ENCODE measurements around the gene GUCA2A. TPM values are rescaled to one million over a fixed set of nuclear protein-coding genes. Genes with fewer than 3 reads are reported as not detected.

GUCA2A gene
- total and polyA plus RNA-seq, 2 donors = 0.57 to 3.2 TPM

DNA sequence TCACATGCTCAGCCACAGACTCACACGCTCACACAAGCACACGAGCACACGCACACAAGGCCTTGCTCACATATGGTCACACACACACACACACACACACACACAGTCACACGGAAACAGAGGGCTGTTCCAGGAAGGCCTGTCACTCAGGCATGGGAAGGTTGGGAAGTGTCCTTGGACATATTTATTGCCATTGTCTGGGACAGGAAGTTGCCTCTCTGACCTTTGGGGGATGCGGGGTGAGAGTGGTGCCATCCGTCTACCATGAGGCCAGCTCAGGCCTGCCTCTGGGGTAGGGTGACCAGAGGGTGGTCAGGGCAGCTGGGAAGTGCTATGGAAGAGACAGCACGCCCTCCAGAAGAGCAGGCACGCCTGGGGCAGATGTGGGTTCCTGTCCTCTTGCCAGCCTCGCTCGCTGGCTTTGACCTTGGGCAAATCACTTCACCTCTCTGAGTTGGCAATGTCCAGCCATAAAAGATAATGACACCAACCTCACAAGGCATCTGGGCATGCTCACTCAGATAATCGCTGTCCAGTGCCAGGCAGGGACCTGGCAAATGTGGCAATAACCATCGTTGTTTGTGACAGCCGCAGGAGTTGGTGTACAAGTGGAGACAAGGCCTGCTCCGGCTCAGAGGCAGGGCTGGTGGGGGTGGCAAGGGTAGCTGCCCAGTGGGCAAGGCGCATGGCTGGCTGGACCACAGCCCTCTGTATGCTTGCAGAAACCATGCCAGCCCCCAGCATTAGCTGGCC lies 8.0 kb upstream of the GUCA2A start:
- Histone ChIP-seq H3K4me3 (ENCODE audit: low read length in 2 of 2) (no peak overlapping the region), H3K9me3 (ENCODE audit: control insufficient read depth in 2 of 2, insufficient read depth in 1 of 2, low read length in 1 of 2) (no peaks in the 10 kb centered on the region), H3K27ac (ENCODE audit: low read depth in 1 of 2, low read length in 1 of 2) (no peak overlapping the region), H3K27me3 (ENCODE audit: control insufficient read depth in 2 of 2, insufficient read depth in 1 of 2, low read length in 1 of 2) (no peaks in the 10 kb centered on the region), H3K36me3 (ENCODE audit: control insufficient read depth in 2 of 2, insufficient read depth in 2 of 2, low read length in 1 of 2) (no peaks in the 10 kb centered on the region), H3K4me1 (ENCODE audit: control insufficient read depth in 2 of 2, insufficient read depth in 2 of 2, low read length in 2 of 2) (peaks cover 0 to 22% of the 10 kb centered on the region in 2 donors)
- 85% methylated on average over 15 of the region's 15 CpGs for WGBS
- DNase-seq (ENCODE audit: low read depth in 6 of 9, low spot score in 9 of 9) = no peak

- no peaks in the 10 kb centered on the region for H3K9me3 ChIP-seq (ENCODE audit: control insufficient read depth in 2 of 2, insufficient read depth in 1 of 2, low read length in 1 of 2)
- no peak for DNase-seq (ENCODE audit: low read depth in 6 of 9, low spot score in 9 of 9)
- WGBS = 95% methylated on average over 6 of the region's 6 CpGs
- no peaks in the 10 kb centered on the region for H3K27me3 ChIP-seq (ENCODE audit: control insufficient read depth in 2 of 2, insufficient read depth in 1 of 2, low read length in 1 of 2)
- peaks cover 0 to 22% of the 10 kb centered on the region in 2 donors for H3K4me1 ChIP-seq (ENCODE audit: control insufficient read depth in 2 of 2, insufficient read depth in 2 of 2, low read length in 2 of 2)
- no peaks in the 10 kb centered on the region for H3K36me3 ChIP-seq (ENCODE audit: control insufficient read depth in 2 of 2, insufficient read depth in 2 of 2, low read length in 1 of 2)
- no peak overlapping the region for H3K4me3 ChIP-seq (ENCODE audit: low read length in 2 of 2)
- H3K27ac ChIP-seq (ENCODE audit: low read depth in 1 of 2, low read length in 1 of 2) = no peak overlapping the region
Measured at GRCh38 chr1:42171679-42172266, 7.2 kb upstream of the GUCA2A start.

- DNase-seq (ENCODE audit: low read depth in 6 of 9, low spot score in 9 of 9) = no peak
- H3K27ac ChIP-seq (ENCODE audit: low read depth in 1 of 2, low read length in 1 of 2) = no peak overlapping the region
- H3K4me1 ChIP-seq (ENCODE audit: control insufficient read depth in 2 of 2, insufficient read depth in 2 of 2, low read length in 2 of 2) = peaks cover 0 to 22% of the 10 kb centered on the region in 2 donors
- H3K9me3 ChIP-seq (ENCODE audit: control insufficient read depth in 2 of 2, insufficient read depth in 1 of 2, low read length in 1 of 2) = no peaks in the 10 kb centered on the region
- no peak overlapping the region for H3K4me3 ChIP-seq (ENCODE audit: low read length in 2 of 2)
- no peaks in the 10 kb centered on the region for H3K27me3 ChIP-seq (ENCODE audit: control insufficient read depth in 2 of 2, insufficient read depth in 1 of 2, low read length in 1 of 2)
- WGBS = 86% methylated on average over 17 of the region's 17 CpGs
- no peaks in the 10 kb centered on the region for H3K36me3 ChIP-seq (ENCODE audit: control insufficient read depth in 2 of 2, insufficient read depth in 2 of 2, low read length in 1 of 2)
Measured at GRCh38 chr1:42170779-42171621, 6.5 kb upstream of the GUCA2A start.

DNA sequence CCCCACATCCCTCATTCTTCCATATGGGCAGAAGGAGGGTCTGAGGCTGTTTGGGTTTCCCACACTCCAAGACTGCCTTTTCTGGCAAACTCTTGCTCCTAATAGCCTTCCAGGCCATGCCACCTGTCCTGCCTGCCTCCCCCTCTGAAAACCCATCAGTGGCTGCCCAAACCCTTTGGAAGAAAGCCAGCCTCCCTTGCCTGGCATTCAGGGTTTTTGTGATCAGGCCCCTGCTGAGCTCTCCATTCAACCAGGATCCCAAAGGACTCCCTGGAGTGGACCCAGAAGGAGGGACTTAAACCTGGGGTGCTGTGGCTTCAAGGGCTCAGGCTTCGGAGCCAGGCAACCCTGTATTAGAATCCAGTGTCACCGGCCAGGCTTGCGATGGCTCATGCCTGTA lies 4.2 kb upstream of the GUCA2A start:
- 98% methylated on average over 3 of the region's 3 CpGs for WGBS
- H3K4me3 ChIP-seq (ENCODE audit: low read length in 2 of 2) = no peak overlapping the region
- no peaks in the 10 kb centered on the region for H3K9me3 ChIP-seq (ENCODE audit: control insufficient read depth in 2 of 2, insufficient read depth in 1 of 2, low read length in 1 of 2)
- H3K4me1 ChIP-seq (ENCODE audit: control insufficient read depth in 2 of 2, insufficient read depth in 2 of 2, low read length in 2 of 2) = peaks cover 0 to 16% of the 10 kb centered on the region in 2 donors
- no peaks in the 10 kb centered on the region for H3K36me3 ChIP-seq (ENCODE audit: control insufficient read depth in 2 of 2, insufficient read depth in 2 of 2, low read length in 1 of 2)
- H3K27ac ChIP-seq (ENCODE audit: low read depth in 1 of 2, low read length in 1 of 2) = no peak overlapping the region
- DNase-seq (ENCODE audit: low read depth in 6 of 9, low spot score in 9 of 9) = no peak
- H3K27me3 ChIP-seq (ENCODE audit: control insufficient read depth in 2 of 2, insufficient read depth in 1 of 2, low read length in 1 of 2) = no peaks in the 10 kb centered on the region

- no peak overlapping the region for H3K4me3 ChIP-seq (ENCODE audit: low read length in 2 of 2)
- no peaks in the 10 kb centered on the region for H3K9me3 ChIP-seq (ENCODE audit: control insufficient read depth in 2 of 2, insufficient read depth in 1 of 2, low read length in 1 of 2)
- peaks cover 0 to 13% of the 10 kb centered on the region in 2 donors for H3K4me1 ChIP-seq (ENCODE audit: control insufficient read depth in 2 of 2, insufficient read depth in 2 of 2, low read length in 2 of 2)
- H3K36me3 ChIP-seq (ENCODE audit: control insufficient read depth in 2 of 2, insufficient read depth in 2 of 2, low read length in 1 of 2) = no peaks in the 10 kb centered on the region
- 87% methylated on average over 1 of the region's 1 CpG for WGBS
- H3K27me3 ChIP-seq (ENCODE audit: control insufficient read depth in 2 of 2, insufficient read depth in 1 of 2, low read length in 1 of 2) = no peaks in the 10 kb centered on the region
- no peak overlapping the region for H3K27ac ChIP-seq (ENCODE audit: low read depth in 1 of 2, low read length in 1 of 2)
- no peak for DNase-seq (ENCODE audit: low read depth in 6 of 9, low spot score in 9 of 9)
Measured at GRCh38 chr1:42168391-42168670, 3.8 kb upstream of the GUCA2A start.

DNA sequence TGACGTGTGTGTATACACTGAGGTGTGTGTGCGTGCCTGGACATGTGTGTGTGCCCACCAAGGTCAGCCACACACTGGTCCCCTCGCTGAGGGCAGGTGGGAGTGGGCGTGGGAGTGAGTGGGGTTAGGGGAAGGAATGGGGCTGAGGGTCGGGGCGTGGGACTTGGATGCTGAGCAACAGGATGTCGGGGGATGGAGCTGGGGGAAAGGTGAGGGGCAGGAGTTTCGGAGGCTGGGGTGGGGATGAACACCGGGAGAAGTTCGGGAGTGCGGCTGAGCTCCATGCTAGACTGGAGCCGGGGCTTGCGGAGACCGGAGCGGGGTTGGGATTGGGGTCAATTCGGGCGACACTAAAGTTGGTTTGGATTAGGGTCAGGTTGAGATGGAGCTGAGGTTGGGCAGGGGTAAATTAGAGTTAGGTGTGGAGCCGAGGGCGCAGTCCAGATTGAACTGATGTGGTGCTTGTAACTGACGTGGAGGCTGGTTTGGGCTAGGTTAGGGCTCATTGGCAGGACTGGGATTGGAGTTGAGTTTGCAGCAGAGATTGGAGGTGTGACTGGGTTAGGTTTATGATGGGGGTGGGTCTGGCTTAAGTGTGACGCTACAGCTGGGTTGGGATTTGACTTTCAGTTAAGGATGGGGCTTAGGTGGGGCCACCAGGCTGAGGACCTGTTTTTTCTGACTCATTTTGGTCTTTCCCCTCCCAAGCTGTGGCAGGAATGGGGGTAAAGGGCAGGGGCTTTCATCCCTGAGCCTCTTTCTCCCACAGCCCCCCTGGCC lies 3.3 kb upstream of the GUCA2A start:
- Histone ChIP-seq H3K4me1 (ENCODE audit: control insufficient read depth in 2 of 2, insufficient read depth in 2 of 2, low read length in 2 of 2) (peaks cover 0 to 8% of the 10 kb centered on the region in 2 donors), H3K27ac (ENCODE audit: low read depth in 1 of 2, low read length in 1 of 2) (no peak overlapping the region), H3K27me3 (ENCODE audit: control insufficient read depth in 2 of 2, insufficient read depth in 1 of 2, low read length in 1 of 2) (no peaks in the 10 kb centered on the region), H3K9me3 (ENCODE audit: control insufficient read depth in 2 of 2, insufficient read depth in 1 of 2, low read length in 1 of 2) (no peaks in the 10 kb centered on the region), H3K4me3 (ENCODE audit: low read length in 2 of 2) (no peak overlapping the region), H3K36me3 (ENCODE audit: control insufficient read depth in 2 of 2, insufficient read depth in 2 of 2, low read length in 1 of 2) (no peaks in the 10 kb centered on the region)
- no peak for DNase-seq (ENCODE audit: low read depth in 6 of 9, low spot score in 9 of 9)
- 94% methylated on average over 21 of the region's 21 CpGs for WGBS

DNA sequence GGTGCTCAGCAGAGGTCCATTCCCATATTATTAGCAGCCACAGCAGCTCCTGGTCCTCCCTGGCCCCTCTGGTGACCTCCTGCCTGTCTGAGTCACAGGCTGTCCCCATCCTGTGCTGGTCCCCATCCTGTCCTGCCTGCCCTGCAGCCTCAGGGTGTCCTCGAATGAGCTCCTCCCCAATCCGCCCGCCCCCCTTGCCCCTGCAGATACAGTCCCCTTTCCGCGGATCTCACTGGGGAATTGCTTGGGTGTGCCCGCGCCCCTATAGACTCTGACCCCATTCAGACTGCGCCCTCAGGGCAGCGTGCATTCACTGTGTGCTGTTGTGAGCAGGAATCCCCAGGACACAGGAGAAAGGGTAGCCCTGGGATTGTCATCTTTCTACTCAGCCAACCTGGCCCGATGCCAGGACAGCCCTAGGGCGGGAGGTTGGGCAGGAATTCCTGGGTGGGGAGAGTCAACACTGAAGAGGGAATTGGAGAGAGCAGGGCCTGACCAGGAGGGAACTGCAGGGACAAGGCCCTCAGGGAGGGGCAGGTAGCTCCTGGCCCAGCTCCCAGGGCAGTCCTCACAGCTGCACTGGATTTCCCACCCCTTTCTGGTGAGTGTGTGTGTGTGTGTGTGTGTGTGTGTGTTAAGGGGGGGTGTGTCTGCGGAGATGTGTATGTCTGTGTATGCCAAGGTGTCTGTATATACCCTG lies 1.1 kb upstream of the GUCA2A start:
- 89% methylated on average over 12 of the region's 12 CpGs for whole genome bisulfite sequencing
- H3K4me1 ChIP-seq (ENCODE audit: control insufficient read depth in 2 of 2, insufficient read depth in 2 of 2, low read length in 2 of 2) = peaks cover 0 to under 1% of the 10 kb centered on the region in 2 donors

DNA sequence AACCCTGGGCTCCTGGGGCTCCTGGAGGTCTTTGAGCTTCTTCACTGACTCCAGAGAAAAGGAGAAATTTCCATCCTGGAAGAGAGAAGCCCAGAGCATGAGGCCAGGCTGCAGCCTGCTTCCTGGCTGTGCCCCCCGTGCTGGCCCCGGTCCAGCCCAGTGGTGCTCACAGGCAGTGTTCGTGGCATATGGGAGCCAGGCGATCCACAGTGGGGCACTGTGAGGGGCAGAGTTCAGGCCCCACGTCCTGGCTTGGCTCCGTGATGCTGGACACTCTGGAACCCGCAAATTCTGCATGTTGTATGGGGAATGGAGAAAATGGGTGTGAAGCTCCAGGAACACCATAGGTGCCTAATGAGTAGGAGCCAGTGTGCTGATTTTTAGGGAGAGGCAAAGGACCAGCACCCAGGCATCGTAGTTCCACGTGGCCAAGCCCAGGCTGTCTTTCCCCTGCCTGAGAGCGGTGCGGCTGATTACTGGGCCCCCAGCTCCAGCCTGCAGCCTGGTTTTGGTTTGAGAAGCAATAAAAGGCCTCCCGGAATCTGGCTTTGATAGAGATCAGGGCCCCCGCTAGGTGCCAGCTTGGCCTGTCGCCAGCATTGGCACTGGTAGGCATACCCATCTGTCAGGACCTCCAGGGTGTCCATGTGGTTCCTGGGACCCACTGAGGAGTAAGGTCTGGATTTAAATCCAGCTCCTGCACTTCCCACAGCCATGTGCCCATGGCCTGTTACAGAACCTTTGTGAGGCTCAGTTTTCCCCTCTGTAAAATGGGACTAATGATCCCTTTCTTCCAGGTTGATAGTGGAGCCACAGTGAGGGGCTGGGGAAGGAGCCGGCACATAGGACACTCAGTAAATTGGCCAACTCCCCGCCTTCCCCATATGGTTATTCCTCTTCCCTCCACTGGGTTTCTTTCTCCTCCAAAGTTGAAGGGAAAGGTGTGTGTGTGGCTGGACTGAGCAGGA lies 725 bp downstream of the GUCA2A start:
- H3K4me3 ChIP-seq (ENCODE audit: low read length in 2 of 2) = no peak overlapping the region
- WGBS = 95% methylated on average over 16 of the region's 16 CpGs
- no peaks in the 10 kb centered on the region for H3K36me3 ChIP-seq (ENCODE audit: control insufficient read depth in 2 of 2, insufficient read depth in 2 of 2, low read length in 1 of 2)
- no peaks in the 10 kb centered on the region for H3K4me1 ChIP-seq (ENCODE audit: control insufficient read depth in 2 of 2, insufficient read depth in 2 of 2, low read length in 2 of 2)
- no peak overlapping the region for H3K27ac ChIP-seq (ENCODE audit: low read depth in 1 of 2, low read length in 1 of 2)
- H3K27me3 ChIP-seq (ENCODE audit: control insufficient read depth in 2 of 2, insufficient read depth in 1 of 2, low read length in 1 of 2) = no peaks in the 10 kb centered on the region
- no peak for DNase-seq (ENCODE audit: low read depth in 6 of 9, low spot score in 9 of 9)
- no peaks in the 10 kb centered on the region for H3K9me3 ChIP-seq (ENCODE audit: control insufficient read depth in 2 of 2, insufficient read depth in 1 of 2, low read length in 1 of 2)

More for the DNA sequence above, 1.1 kb upstream of the GUCA2A start:
- no peak for DNase-seq (ENCODE audit: low read depth in 6 of 9, low spot score in 9 of 9)
- H3K27ac ChIP-seq (ENCODE audit: low read depth in 1 of 2, low read length in 1 of 2) = no peak overlapping the region
- H3K36me3 ChIP-seq (ENCODE audit: control insufficient read depth in 2 of 2, insufficient read depth in 2 of 2, low read length in 1 of 2) = no peaks in the 10 kb centered on the region
- no peaks in the 10 kb centered on the region for H3K9me3 ChIP-seq (ENCODE audit: control insufficient read depth in 2 of 2, insufficient read depth in 1 of 2, low read length in 1 of 2)
- no peak overlapping the region for H3K4me3 ChIP-seq (ENCODE audit: low read length in 2 of 2)
- no peaks in the 10 kb centered on the region for H3K27me3 ChIP-seq (ENCODE audit: control insufficient read depth in 2 of 2, insufficient read depth in 1 of 2, low read length in 1 of 2)

All from thymus (tissue), 11 donors.